ENCODE results near the gene MAST4. TPM values are rescaled to one million over a fixed set of nuclear protein-coding genes. Genes with fewer than 3 reads are reported as not detected.

MAST4 gene
- total and polyA plus RNA-seq, 2 of the 8 experiments (the other 6 are each of a cell fraction or from before 2014, with no cell fraction given), result 1.5 to 2.6 TPM

GRCh38 chr5:67026278-67026677 lies 430.1 kb downstream of the MAST4 start:
- DNase-seq (ENCODE audit: low read depth in 1 of 2, low spot score in 2 of 2) (no peak), FAIRE-seq (no peak)
- TF ChIP-seq CTCF (IDR thresholded peaks at IDR 0.05; ENCODE audit: control extremely low read depth in 1 of 3, insufficient read depth in 1 of 3, low read depth in 1 of 3, low read length in 3 of 3) (no peak), FOSL1 (IDR thresholded peaks at IDR 0.05; ENCODE audit: insufficient read depth, low read depth, low read length) (no peak), CHD1 (IDR thresholded peaks at IDR 0.05; ENCODE audit: low read depth, low read length) (no peak), ASH2L (IDR thresholded peaks at IDR 0.05; ENCODE audit: low read length) (no peak), MAFK (IDR thresholded peaks at IDR 0.05; ENCODE audit: low read depth, low read length) (no peak), CTBP2 (IDR thresholded peaks at IDR 0.05; ENCODE audit: borderline replicate concordance, insufficient read depth, insufficient read length, low read length) (no peak), NRF1 (IDR thresholded peaks at IDR 0.05; ENCODE audit: low read depth, low read length) (no peak), POU5F1 (IDR thresholded peaks at IDR 0.05; ENCODE audit: low read depth, low read length) (no peak), POLR2AphosphoS5 (IDR thresholded peaks at IDR 0.05; ENCODE audit: low read depth, low read length) (no peak), MAX (IDR thresholded peaks at IDR 0.05) (no peak), SIX5 (IDR thresholded peaks at IDR 0.05; ENCODE audit: low read depth, low read length) (no peak)
- Histone ChIP-seq H3K14ac (ENCODE audit: insufficient read length) (no peak overlapping the region), H4K5ac (ENCODE audit: insufficient read length, low read depth, low read length) (no peak overlapping the region), H3K36me3 (ENCODE audit: control insufficient read depth in 2 of 4, insufficient read depth in 4 of 4, low read length in 3 of 4) (no peaks in the 10 kb centered on the region), H4K20me1 (replicated peaks in 1 of 2; ENCODE audit: control insufficient read depth in 1 of 2, insufficient read depth in 2 of 2, low read length in 2 of 2) (peaks cover 0 to 2% of the 10 kb centered on the region in 2 experiments), H3K23me2 (ENCODE audit: low read depth, low read length) (no peaks in the 10 kb centered on the region), H3K23ac (ENCODE audit: insufficient read length) (no peak overlapping the region), H3K9me3 (ENCODE audit: insufficient read depth in 2 of 2, low read depth in 1 of 2, low read length in 1 of 2) (no peaks in the 10 kb centered on the region), H3K4ac (replicated peaks; ENCODE audit: insufficient read length, low read depth, low read length) (no peak overlapping the region), H4K8ac (ENCODE audit: extremely low read depth, insufficient read depth, low read length) (no peak overlapping the region), H3K9ac (replicated peaks in 1 of 4; ENCODE audit: extremely low read depth in 1 of 4, low read depth in 3 of 4, low read length in 3 of 4) (no peak overlapping the region), H2AK5ac (ENCODE audit: low read depth, low read length) (no peak overlapping the region), H3K4me3 (ENCODE audit: extremely low read depth in 1 of 4, insufficient read depth in 2 of 4, low read depth in 3 of 4, low read length in 4 of 4) (no peak overlapping the region), H3K18ac (ENCODE audit: extremely low read depth, low read length) (no peak overlapping the region), H2AFZ (ENCODE audit: low read length) (no peak overlapping the region), H2BK5ac (ENCODE audit: low read depth, low read length) (no peak overlapping the region), H3K56ac (replicated peaks; ENCODE audit: insufficient read length, low read depth, low read length) (no peak overlapping the region), H2BK15ac (ENCODE audit: low read length) (no peak overlapping the region), H2BK20ac (ENCODE audit: low read length) (no peak overlapping the region), H3K79me1 (ENCODE audit: low read depth, low read length) (no peaks in the 10 kb centered on the region), H2BK120ac (replicated peaks; ENCODE audit: low read depth, low read length) (no peak overlapping the region), H3K79me2 (ENCODE audit: control insufficient read depth in 1 of 2, insufficient read depth in 2 of 2, low read length in 2 of 2) (no peaks in the 10 kb centered on the region), H3K27me3 (replicated peaks in 1 of 4; ENCODE audit: control insufficient read depth in 3 of 4, extremely low read depth in 1 of 4, insufficient read depth in 3 of 4, low read length in 3 of 4) (no peaks in the 10 kb centered on the region), H2BK12ac (ENCODE audit: low read depth, low read length) (no peak overlapping the region), H4K91ac (replicated peaks; ENCODE audit: insufficient read length, low read length) (no peak overlapping the region), H3K4me1 (replicated peaks in 1 of 4; ENCODE audit: control insufficient read depth in 3 of 4, insufficient read depth in 4 of 4, low read length in 3 of 4) (no peaks in the 10 kb centered on the region), H3K27ac (ENCODE audit: low read depth, low read length) (no peak overlapping the region), H3K4me2 (ENCODE audit: insufficient read depth in 1 of 2, low read depth in 2 of 2, low read length in 2 of 2) (no peak overlapping the region)
- ChIA-PET CTCF (ENCODE audit: partially characterized antibody) (interaction anchor here (1.1 kb wide), 1 partner anchor 11 kb away, joined by 3 read pairs; no protein-coding TSS in a partner anchor), POLR2A (ENCODE audit: partially characterized antibody) (no interaction called here)
- WGBS, 2 experiments (ENCODE audit: extremely low coverage in 1 of 2, insufficient coverage in 1 of 2, insufficient read length in 1 of 2, insufficient replicate concordance in 2 of 2, low coverage in 1 of 2, low lambda C conversion rate in 2 of 2, missing lambda C conversion rate in 1 of 2), result 83% methylated on average over 1 of the region's 1 CpG; no CpG with 5 or more reads in 1 of the 2 experiments

Data from H1 (cell line).